Measurements from ENCODE around the gene ZNF223. TPM values are rescaled to one million over a fixed set of nuclear protein-coding genes. Genes with fewer than 3 reads are reported as not detected.

The ZNF223 gene
- total RNA-seq: 1 to 10 TPM in 1 of 2 donors, under 1 TPM in 1; 0.67 to 2.5 TPM

GRCh38 chr19:44051650-44052402 is at the start of gene ZNF223:
Gene ZNF223, plus strand, starts transcription at chr19:44052036. Its CDS starts 3,141 bp downstream, at chr19:44055177.
- ATAC-seq (peak; percentile 71 to 89), DNase-seq (ENCODE audit: low spot score) (peak; percentile 79)
- peak within 1 kb of the TSS; percentile 54 to 89 for H3K27ac Mint-ChIP-seq
- no peaks in the 10 kb centered on the region for H3K9me3 Mint-ChIP-seq
- peaks cover 12 to 23% of the 10 kb centered on the region in 2 donors for H3K27me3 Mint-ChIP-seq
- peak within 1 kb of the TSS; percentile 84 for H3K4me3 Mint-ChIP-seq
- H3K4me1 Mint-ChIP-seq (ENCODE audit: low read depth in 2 of 2): peaks cover 10 to 21% of the 10 kb centered on the region in 2 donors
- peaks cover 5% of the 10 kb centered on the region for H3K36me3 Mint-ChIP-seq

DNA sequence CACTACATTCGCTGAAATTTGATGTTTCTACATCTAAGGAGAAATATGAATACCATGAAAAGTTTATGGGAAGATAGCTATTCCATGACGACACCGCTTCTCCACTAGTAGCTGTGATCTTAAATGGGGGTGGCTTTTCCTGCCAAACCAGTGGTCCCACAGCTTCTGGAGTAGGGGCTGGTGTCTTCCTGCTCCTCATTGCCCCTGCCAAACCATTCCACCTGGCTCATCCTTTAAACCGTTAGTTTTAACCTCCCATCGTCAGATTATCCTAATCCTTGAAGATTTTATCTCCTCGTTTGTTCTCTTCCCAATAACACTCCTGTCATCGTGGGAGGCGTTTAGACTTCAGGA is 49.6 kb upstream of the ZNF223 start:
- H3K27ac Mint-ChIP-seq: peak overlapping the region; percentile 88 to 98
- DNase-seq (ENCODE audit: low spot score) (no peak), ATAC-seq (no peak)
- peaks cover 32 to 33% of the 10 kb centered on the region in 2 donors for H3K4me1 Mint-ChIP-seq (ENCODE audit: low read depth in 2 of 2)
- H3K36me3 Mint-ChIP-seq: peaks cover 29% of the 10 kb centered on the region
- peak overlapping the region; percentile 95 for H3K4me3 Mint-ChIP-seq
- peaks cover 0 to 3% of the 10 kb centered on the region in 2 donors for H3K27me3 Mint-ChIP-seq
- peaks cover 13% of the 10 kb centered on the region for H3K9me3 Mint-ChIP-seq

GRCh38 chr19:44002566-44003460 is 49.0 kb upstream of the ZNF223 start, which contains the start of gene ZNF230:
Gene ZNF230, plus strand, starts transcription at chr19:44002957. Its CDS starts 4,122 bp downstream, at chr19:44007079.
- peaks cover 19% of the 10 kb centered on the region for H3K9me3 Mint-ChIP-seq
- H3K4me1 Mint-ChIP-seq (ENCODE audit: low read depth in 2 of 2): peaks cover 37 to 39% of the 10 kb centered on the region in 2 donors
- ATAC-seq (peak; percentile 98 to 99), DNase-seq (ENCODE audit: low spot score) (peak; percentile 91)
- H3K4me3 Mint-ChIP-seq: peak within 1 kb of the TSS; percentile 95
- peaks cover 33% of the 10 kb centered on the region for H3K36me3 Mint-ChIP-seq
- H3K27me3 Mint-ChIP-seq: peaks cover 0 to 3% of the 10 kb centered on the region in 2 donors
- peak within 1 kb of the TSS; percentile 88 to 98 for H3K27ac Mint-ChIP-seq

- peaks cover 0 to 3% of the 10 kb centered on the region in 2 donors for H3K27me3 Mint-ChIP-seq
- H3K36me3 Mint-ChIP-seq: peaks cover 34% of the 10 kb centered on the region
- H3K4me1 Mint-ChIP-seq (ENCODE audit: low read depth in 2 of 2): peaks cover 37 to 39% of the 10 kb centered on the region in 2 donors
- ATAC-seq: no peak
- peak overlapping the region; percentile 95 for H3K4me3 Mint-ChIP-seq
- no peak for DNase-seq (ENCODE audit: low spot score)
- peak overlapping the region; percentile 88 to 98 for H3K27ac Mint-ChIP-seq
- peaks cover 14% of the 10 kb centered on the region for H3K9me3 Mint-ChIP-seq
Measured at GRCh38 chr19:44003461-44004009, 48.3 kb upstream of the ZNF223 start.

GRCh38 chr19:44005973-44006372 is 45.9 kb upstream of the ZNF223 start:
- Mint-ChIP-seq H3K9me3 (peaks cover 28% of the 10 kb centered on the region), H3K36me3 (peaks cover 51% of the 10 kb centered on the region), H3K27ac (peak overlapping the region; percentile 29 to 89), H3K27me3 (no peaks in the 10 kb centered on the region), H3K4me3 (peak overlapping the region; percentile 26), H3K4me1 (ENCODE audit: low read depth in 2 of 2) (peaks cover 37 to 39% of the 10 kb centered on the region in 2 donors)
- ATAC-seq: peak; percentile 43 to 73
- no peak for DNase-seq (ENCODE audit: low spot score)

GRCh38 chr19:44007473-44007872 is 44.4 kb upstream of the ZNF223 start:
- no peak overlapping the region for H3K4me3 Mint-ChIP-seq
- H3K27me3 Mint-ChIP-seq: no peaks in the 10 kb centered on the region
- ATAC-seq: no peak
- peaks cover 59% of the 10 kb centered on the region for H3K36me3 Mint-ChIP-seq
- peaks cover 30% of the 10 kb centered on the region for H3K9me3 Mint-ChIP-seq
- H3K4me1 Mint-ChIP-seq (ENCODE audit: low read depth in 2 of 2): peaks cover 31 to 33% of the 10 kb centered on the region in 2 donors
- no peak for DNase-seq (ENCODE audit: low spot score)
- H3K27ac Mint-ChIP-seq: peak overlapping the region in 1 of 2 donors; percentile 89

DNA sequence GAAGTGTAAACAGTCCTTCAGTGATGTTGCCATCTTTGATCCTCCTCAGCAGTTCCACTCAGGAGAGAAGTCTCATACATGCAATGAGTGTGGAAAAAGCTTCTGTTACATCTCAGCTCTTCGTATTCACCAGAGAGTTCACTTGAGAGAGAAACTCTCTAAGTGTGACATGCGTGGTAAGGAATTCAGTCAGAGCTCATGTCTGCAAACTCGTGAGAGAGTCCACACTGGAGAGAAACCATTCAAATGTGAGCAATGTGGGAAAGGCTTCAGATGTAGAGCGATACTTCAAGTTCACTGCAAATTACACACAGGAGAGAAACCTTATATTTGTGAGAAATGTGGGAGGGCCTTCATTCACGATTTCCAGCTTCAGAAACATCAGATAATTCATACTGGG is 41.4 kb upstream of the ZNF223 start:
- Mint-ChIP-seq H3K9me3 (peaks cover 36% of the 10 kb centered on the region), H3K4me1 (ENCODE audit: low read depth in 2 of 2) (peaks cover 17 to 19% of the 10 kb centered on the region in 2 donors), H3K27me3 (no peaks in the 10 kb centered on the region), H3K27ac (no peak overlapping the region), H3K36me3 (peaks cover 83% of the 10 kb centered on the region), H3K4me3 (no peak overlapping the region)
- DNase-seq (ENCODE audit: low spot score): no peak
- ATAC-seq: no peak

DNA sequence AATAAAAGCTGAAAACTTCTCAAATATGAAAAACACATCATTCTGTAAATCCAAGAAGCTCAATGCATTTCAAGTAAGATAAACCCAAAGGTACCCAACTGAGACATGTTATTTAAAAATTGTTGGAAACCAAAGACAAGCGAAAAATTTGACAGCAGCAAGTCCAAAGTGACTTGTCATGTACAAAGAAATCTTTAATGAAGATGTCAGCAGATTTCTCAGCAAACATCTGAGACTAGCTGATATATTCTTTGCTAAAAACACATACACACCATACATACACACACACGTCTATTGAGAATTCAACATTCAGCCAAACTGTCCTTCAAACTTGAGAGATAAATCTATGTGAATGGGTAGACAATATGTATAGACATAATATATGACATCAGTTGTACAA is 32.3 kb upstream of the ZNF223 start:
- Mint-ChIP-seq H3K9me3 (peaks cover 20% of the 10 kb centered on the region), H3K4me3 (no peak overlapping the region), H3K36me3 (peaks cover 53% of the 10 kb centered on the region), H3K27ac (no peak overlapping the region), H3K4me1 (ENCODE audit: low read depth in 2 of 2) (peaks cover 0 to under 1% of the 10 kb centered on the region in 2 donors), H3K27me3 (peaks cover 30 to 44% of the 10 kb centered on the region in 2 donors)
- no peak for ATAC-seq
- no peak for DNase-seq (ENCODE audit: low spot score)

- Mint-ChIP-seq H3K4me3 (no peak overlapping the region), H3K9me3 (peaks cover 25% of the 10 kb centered on the region), H3K36me3 (peaks cover 55% of the 10 kb centered on the region), H3K4me1 (ENCODE audit: low read depth in 2 of 2) (peaks cover 17 to 18% of the 10 kb centered on the region in 2 donors), H3K27ac (no peak overlapping the region), H3K27me3 (peaks cover 30 to 44% of the 10 kb centered on the region in 2 donors)
- ATAC-seq (no peak), DNase-seq (ENCODE audit: low spot score) (no peak)
Measured at GRCh38 chr19:44021221-44021620, 30.6 kb upstream of the ZNF223 start.

DNA sequence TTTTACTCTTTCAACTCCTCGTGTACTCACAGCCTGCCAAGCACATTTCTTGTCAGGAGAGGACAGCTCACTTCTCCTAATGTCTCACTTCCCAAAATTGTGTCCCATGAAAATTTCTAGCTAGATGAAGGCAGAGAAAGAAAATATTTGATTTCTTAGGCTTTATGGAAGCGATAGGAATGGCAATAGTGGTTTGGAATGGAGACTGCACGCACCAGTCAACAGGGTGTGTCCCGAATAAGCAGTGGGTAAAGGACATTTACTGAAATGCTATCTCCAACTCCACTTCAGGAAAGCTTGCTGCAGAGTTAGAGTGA is 27.0 kb upstream of the ZNF223 start:
- Mint-ChIP-seq H3K9me3 (peaks cover 25% of the 10 kb centered on the region), H3K36me3 (peaks cover 62% of the 10 kb centered on the region), H3K4me1 (ENCODE audit: low read depth in 2 of 2) (peaks cover 18 to 30% of the 10 kb centered on the region in 2 donors), H3K4me3 (peak overlapping the region; percentile 96), H3K27ac (peak overlapping the region; percentile 75 to 90), H3K27me3 (peaks cover 21 to 32% of the 10 kb centered on the region in 2 donors)
- DNase-seq (ENCODE audit: low spot score) (no peak), ATAC-seq (no peak)

DNA sequence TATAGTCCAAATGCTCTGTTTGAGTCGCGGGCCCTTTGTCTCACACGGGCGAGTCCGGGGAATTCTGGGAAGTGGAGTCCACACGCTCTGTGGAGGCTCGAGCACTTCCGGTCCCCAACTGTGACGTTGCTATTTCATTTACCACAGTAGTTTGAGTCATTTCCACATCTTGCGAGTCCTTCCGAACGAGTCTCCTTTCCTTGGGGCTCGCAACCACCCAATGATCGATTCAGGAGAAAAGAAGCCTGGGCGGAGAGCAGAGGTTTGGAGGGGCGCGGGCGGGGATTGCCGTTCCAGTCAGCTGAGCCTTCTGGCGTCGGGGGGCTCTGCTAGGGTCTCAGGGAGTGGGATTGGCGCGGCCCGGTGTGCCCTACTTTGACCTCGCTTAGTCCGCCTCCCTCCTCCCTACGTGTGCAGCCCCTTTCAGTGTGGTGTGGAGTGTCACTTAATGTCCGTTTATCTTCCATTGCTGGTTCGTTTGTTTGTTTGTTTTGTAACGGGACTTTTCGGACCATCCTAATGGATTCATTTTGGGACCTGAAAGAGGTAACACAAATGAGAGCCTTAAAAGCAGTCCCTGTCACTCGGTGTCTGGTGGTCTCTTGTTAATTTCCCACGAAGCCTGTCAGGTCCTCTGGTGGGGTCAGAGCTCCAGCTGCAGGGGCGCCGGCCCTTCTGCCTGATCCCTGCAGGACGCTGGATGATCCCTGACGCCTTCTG is 26.5 kb upstream of the ZNF223 start, which contains the start of gene ZNF222:
Gene ZNF222 (plus strand): TSS at position 163 of the 720 bp plus-strand sequence. CDS start 58 bp downstream, at position 221.
- DNase-seq (ENCODE audit: low spot score) (peak; percentile 87), ATAC-seq (peak; percentile 98 to 99)
- peaks cover 21% of the 10 kb centered on the region for H3K9me3 Mint-ChIP-seq
- peak within 1 kb of the TSS; percentile 75 to 90 for H3K27ac Mint-ChIP-seq
- peaks cover 62% of the 10 kb centered on the region for H3K36me3 Mint-ChIP-seq
- H3K4me1 Mint-ChIP-seq (ENCODE audit: low read depth in 2 of 2): peaks cover 18 to 30% of the 10 kb centered on the region in 2 donors
- H3K27me3 Mint-ChIP-seq: peaks cover 16 to 27% of the 10 kb centered on the region in 2 donors
- peak within 1 kb of the TSS; percentile 96 for H3K4me3 Mint-ChIP-seq

GRCh38 chr19:44026622-44027021 is 25.2 kb upstream of the ZNF223 start:
- H3K27me3 Mint-ChIP-seq: peaks cover 10 to 19% of the 10 kb centered on the region in 2 donors
- peak overlapping the region; percentile 96 for H3K4me3 Mint-ChIP-seq
- ATAC-seq: no peak
- no peak for DNase-seq (ENCODE audit: low spot score)
- H3K36me3 Mint-ChIP-seq: peaks cover 69% of the 10 kb centered on the region
- H3K4me1 Mint-ChIP-seq (ENCODE audit: low read depth in 2 of 2): peaks cover 18 to 30% of the 10 kb centered on the region in 2 donors
- no peak overlapping the region for H3K27ac Mint-ChIP-seq
- peaks cover 19% of the 10 kb centered on the region for H3K9me3 Mint-ChIP-seq
